Measurements from ENCODE around the gene CACTIN.
"Not testable (repeated sequence)": the region's sequence is repeated elsewhere in the genome, so short reads cannot be mapped to it uniquely, and the experiment has no call there.

Gene CACTIN

DNA sequence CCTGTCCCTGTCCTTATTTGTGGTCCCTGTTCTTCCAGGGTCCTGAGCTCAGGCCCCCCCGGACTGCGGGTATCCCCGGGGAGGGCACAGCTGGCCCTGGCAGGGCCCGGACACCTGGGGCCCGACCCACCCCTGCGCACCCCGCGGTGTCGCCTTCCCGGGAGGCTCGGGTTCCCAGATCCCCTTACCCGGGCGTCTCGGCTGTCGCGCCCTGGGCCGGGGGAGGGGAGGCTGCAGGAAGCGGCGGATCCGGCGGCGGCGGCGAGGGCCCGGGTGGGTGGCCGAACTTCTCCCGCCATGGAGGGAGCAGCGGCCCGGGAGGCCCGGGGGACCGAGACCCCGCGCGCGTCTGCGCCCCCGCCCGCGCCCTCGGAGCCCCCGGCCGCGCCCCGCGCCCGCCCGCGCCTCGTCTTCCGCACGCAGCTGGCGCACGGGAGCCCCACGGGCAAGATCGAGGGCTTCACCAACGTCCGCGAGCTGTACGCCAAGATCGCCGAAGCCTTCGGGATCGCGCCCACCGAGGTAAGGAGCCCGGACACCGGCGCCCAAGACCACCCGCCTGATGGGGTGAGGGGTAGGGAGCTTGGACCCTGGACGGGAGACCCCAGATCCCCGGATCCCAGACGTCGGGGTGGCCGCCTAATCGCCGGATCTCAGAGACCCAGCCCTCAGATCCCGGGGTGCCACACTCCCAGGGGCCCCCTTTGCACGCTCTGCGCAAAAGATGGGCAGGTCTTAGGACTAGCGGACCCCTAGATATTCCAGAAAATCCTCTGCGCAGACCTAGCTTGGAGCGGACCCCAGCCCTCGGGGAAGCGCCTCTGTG, 41.1 kb downstream of the CACTIN start, which contains the start of gene GIPC3:
GIPC3 (plus strand) TSS at position 178 of the 826 bp plus-strand sequence; CDS start at position 298, 120 bp downstream.
- no peak for DNase-seq

DNA sequence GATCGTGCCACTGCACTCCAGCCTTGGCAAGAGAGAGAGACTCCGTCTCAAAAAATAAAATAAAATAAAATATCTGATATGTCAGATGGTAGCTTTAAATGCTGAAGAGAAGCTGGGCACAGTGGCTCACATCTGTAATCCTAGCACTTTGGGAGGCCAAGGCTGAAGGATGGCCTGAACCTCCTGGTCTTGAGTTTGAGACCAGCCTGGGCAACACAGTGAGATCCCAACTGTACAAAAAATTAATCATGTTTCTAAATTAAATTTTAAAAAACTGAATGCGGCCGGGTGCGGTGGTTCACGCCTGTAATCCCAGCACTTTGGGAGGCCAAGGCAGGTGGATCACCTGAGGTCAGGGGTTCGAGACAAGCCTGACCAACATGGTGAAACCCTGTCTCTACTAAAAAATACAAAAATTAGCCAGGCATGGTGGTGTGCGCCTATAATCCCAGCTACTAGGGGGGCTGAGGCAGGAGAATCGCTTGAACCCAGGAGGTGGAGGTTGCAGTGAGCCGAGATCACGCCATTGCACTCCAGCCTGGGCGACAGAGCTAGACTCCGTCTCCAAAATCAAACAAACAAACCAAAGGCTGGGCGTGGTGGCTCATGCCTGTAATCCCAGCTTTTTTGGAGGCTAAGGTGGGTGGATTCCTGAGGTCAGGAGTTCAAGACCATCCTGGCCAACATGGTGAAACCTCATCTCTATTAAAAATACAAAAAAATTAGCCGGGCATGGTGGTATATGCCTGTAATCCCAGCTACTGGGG, 42.4 kb downstream of the CACTIN start:
- DNase-seq: not testable (repeated sequence)

DNA sequence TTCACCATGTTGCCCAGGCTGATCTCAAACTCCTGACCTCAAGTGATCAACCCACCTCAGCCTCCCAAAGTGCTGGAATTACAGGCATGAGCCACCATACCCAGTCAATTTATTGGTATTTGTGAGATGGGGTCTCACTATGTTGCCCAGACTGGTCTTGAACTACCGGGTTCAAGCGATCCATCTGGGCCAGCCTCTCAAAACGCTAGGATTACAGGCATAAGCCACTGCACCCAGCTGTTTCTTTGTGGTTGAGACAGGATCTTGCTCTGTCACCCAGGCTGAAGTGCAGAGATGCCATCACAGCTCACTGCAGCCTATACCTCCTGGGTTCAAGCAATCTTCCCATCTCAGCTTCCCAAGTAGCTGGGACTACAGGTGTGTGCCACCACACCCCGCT, 44.8 kb downstream of the CACTIN start:
- DNase-seq: not testable (repeated sequence)

DNA sequence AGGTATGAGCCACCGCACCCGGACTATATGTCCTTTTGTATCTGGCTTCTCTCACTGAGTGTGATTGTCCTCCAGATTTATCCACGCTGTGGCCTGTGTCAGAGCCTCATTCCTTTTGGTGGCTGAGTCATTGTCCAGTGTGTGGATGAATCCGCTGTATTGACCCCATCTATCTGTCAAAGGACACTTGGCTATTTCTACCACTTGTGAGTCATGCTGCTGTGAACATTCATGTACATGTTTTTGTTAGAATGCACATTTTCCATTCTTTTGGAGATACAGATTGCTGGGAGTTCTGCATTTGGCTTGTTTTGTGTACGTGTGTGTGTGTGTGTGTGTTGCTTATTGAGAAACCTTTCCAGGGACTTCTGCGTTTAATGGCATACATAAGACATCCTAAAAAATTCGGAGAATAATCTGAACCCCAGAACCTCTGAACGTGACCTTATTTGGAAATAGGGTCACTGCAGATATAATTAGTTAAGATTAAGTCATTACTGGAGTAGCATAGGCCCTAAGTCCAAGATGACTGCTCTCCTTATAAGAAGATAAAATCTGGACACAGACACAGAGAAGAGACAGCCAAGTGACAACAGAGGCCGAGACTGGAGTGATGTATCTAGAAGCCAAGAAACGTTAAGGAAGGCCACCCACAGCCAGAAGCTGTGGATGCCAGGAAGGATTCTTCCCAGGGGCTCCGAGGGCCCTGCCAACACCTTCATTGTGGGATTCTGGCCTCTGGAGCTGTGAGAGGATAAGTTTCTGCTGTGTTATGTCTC, 46.2 kb downstream of the CACTIN start:
- no peak for DNase-seq

DNA sequence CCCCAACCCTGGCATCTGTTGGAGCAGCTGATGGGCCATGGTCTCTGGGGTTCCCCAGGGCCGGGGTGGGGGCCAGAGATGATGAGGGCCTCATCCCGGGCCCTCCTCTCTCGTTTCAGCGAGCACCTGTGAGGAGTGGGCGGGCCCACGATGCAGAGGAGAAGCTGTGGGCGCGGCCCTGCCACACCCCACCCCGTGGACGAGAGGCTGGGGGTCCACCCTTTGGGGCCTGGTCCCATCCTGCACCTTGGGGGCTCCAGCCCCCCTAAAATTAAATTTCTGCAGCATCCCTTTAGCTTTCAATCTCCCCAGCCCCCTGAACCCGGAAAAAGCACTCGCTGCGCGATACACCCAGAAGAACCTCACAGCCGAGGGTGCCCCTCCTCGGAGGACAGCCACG, 48.2 kb downstream of the CACTIN start:
- no peak for DNase-seq

DNA sequence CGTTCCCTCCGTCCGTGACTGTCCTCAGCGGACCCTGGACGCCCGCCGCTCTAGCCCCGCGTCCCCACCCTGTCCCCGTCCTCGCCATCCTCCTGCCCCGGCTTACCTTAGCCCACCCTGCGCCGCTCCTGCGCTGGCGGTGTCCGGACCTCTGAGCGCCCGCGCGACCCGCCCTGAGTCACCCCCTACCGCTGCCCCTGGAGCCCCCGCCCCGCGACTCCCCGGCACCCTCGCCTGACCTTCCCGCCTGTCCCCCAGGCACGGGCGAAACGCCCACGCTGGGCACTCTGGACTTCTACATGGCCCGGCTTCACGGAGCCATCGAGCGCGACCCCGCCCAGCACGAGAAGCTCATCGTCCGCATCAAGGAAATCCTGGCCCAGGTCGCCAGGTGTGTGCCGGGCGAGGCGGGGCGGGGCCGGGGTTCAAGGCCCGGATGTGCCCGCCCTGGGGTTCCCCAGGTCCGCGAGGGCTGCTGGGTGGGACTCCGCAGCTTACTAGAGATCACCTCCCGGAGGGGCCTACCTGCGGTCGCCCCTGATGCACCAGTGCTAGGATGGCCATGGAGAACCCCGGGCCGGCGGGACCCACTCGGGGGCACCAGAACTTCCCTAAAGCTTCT, 48.8 kb downstream of the CACTIN start:
- DNase-seq: no peak

DNA sequence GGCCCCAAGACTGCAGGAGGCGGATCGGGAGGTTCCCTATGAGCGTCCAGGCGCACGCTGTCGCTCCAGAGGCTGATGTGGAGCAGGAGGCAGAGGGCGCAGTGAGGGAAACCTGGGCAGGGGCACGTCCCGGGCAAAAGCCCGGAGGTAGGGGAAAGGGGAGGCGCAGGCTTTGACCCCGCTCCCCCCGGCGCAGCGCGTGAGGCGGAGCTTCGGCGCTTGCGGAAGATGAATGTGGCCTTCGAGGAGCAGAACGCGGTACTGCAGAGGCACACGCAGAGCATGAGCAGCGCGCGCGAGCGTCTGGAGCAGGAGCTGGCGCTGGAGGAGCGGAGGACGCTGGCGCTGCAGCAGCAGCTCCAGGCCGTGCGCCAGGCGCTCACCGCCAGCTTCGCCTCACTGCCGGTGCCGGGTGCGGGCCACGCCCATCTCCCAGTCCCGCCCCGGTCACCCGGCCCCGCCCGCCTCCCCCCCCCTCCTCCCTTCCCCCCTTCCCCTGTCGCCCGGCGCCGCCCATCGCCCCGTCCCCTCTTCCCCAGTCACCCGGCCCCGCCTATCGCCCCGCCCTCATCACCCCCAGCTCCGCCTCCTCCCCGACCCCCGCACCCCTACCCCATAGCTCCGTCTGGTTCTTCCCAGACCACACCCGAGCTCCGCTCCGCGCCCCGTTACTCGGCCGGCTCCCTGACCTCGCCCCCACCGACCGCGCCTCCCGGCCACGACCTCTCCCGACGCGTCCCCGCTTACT, 49.7 kb downstream of the CACTIN start:
- peak; percentile 55 for DNase-seq

DNA sequence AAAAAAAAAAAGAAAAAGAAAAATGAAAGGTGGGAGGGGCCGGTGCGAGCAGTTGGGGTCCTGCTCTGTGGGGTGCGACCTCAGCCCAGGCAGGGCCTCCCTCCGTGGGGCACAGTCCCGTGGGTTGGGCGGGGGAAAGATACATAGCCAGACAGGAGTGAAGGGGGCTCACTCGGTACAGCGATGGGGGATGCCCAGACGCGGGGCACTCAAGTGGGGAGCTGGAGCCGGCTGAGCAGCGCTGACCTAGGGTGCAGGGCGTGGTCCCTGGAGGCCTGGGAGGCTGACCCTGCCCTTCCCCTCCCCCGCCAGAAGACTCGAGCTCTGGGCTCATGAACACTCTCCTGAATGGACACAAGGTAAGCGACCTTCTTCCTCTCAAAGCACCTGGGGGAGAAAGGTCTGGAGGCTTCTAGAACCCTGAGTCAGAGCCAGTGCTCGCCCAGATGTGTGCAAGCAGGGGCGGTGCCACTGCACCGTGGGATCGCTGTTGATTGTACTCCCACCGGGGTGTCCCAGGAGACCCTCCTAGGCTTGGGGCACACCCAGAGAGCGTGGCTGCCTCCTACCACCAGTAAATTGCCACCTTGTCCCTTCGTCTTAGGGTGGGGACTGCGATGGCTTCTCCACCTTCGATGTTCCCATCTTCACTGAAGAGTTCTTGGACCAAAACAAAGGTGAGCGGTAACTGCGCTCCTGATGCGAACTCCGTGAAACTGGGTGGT, 50.5 kb downstream of the CACTIN start:
- DNase-seq: no peak

DNA sequence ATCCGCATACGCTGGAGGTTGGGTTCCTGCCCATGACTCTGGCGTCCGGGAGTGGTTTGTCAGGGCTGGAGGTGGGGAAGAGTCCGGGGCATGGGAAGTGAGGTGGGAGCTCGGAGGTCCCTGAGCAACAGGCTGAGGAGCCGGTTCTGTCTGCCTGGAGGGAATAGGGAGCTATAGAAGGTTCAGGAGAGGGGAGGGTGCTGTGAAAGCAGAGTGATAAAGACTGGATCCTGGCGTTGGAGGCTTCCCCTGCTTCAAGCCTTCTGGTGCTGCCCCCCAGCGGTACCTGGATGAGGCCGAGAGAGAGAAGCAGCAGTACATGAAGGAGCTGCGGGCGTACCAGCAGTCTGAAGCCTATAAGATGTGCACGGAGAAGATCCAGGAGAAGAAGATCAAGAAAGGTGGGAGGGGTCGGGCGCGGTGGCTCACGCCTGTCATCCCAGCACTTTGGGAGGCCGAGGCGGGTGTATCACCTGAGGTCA, 51.3 kb downstream of the CACTIN start:
- peak; percentile 48 for DNase-seq

DNA sequence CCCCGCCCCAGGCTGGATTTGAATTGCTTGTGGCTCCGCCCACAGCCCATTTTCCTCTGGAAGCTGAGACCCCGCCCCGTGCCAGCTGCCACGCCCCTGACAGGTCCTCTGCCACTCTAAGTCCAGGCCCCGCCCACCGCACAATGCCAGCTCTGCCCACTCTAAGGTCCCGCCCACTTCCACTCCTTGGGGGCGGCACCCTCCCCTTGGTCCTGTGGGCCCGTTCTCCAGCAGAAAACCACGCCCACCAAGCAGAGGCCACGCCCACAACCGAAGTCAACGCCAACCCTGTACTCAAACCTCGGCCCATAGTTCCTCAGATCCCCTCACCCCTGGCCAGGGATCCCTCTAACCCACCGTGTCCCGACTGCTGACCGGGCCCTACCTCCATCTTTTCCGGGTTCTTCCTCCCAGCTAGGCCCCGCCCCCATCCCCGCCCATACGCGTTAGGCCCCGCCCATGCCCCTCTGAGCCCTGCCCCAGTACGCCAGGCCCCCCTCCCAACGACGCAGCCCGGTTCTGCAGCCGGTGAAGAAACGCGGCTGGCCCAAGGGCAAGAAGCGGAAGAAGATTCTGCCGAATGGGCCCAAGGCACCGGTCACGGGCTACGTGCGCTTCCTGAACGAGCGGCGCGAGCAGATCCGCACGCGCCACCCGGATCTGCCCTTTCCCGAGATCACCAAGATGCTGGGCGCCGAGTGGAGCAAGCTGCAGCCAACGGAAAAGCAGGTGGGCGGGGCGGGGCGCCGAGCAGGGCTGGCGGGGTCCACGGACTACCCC, 52.5 kb downstream of the CACTIN start:
- peak; percentile 97 for DNase-seq

DNA sequence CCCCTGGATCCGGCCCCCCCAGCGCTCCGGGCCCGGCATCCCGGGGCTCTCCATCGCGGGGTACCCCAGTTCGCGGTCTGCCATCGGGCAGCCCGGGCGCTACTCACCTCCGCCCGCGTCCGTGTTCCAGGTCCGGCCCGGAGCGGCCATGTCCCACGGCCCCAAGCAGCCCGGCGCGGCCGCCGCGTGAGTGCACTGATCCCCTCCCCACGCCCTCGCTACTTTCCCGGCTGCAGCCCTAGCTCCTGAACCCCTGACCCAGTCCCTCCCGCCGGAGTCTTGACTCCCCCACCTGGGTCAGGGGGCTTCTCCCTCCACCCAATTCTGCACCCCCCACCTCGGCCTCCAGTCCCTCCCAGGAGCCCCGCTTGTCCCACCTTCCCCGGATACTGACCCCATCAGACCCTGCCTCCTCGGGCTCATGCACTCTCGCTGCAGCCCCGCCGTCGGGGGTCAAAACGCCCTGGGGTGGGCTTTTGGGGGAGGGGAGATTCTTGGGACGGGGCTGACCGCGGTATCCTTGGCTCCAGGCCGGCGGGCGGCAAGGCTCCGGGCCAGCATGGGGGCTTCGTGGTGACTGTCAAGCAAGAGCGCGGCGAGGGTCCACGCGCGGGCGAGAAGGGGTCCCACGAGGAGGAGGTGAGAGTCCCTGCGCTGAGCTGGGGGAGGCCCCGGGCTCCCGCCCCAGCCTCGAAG, 53.3 kb downstream of the CACTIN start:
- no peak for DNase-seq

DNA sequence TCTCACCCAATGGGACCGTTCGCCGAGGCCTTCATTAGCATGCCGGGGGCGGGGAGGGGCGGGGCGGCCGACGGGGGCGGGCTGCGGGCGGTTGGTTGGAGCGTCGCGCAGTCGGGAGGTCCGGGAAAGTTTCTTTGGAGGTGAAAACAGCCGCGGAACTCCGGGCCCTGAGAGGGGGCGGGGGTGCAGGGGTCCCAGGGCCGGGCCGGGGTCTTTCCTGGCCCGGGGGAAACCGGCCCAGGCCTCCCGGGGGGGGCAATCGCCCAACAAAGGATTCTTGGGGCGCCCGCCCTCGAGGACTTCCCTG, 53.8 kb downstream of the CACTIN start, which contains the start of gene HMG20B:
HMG20B (plus strand) TSS at position 90 of the 307 bp plus-strand sequence. CDS start 366 bp downstream, outside the sequence.
- no peak for DNase-seq

DNA sequence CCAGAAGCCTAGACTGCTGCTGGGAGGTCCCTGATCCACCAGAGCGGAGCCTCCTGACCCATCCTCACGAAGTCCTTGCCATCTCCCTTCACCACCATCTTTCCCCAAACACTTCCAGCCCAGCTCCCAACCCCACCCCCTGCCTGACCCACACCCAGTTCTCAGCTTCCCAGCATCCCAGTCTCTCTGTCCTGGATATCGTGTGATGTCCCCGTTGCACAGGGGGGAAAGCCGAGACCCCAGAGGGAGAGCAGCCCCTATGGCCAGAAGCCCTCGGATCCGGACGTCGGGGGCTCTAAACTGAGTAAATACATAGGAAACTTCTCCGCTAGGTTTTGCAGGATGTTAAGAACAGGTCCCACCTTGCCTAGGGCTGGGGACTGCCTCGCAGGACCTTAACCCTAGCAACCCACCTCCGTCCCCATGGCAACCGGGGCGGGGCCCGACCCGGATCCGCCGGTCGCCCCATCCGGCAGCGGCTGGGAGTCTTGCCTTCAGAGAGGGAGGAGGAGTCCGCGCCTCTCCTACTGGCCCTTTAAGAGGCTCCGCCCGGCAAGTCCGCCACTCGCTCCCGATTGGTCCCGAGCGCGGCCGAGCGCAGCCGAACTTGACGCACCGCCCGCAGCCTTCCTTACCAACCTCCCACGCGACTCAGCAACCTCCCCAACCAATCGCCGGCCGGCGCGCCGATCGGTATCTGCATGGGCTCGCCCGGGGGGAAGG, 54.3 kb downstream of the CACTIN start:
- DNase-seq: peak; percentile 99

DNA sequence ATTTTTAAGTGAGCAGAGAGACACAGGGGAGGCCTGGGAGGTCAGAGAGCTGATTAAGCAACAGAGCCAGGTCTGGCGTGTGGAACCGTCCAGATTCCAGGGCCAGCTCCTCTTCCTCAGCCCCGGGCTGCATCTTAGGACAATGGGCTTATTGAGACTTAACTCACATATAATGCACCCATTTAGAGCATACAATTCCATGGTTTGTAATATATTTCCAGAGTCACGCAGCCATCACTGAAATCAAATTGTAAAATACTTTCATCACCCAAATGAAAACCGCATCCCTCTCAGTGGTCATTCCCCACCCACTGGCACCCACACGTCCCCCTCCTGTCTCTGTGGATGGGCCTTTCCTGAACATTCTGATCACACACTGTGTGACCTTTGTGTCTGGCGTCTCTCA, 56.0 kb downstream of the CACTIN start:
- no peak for DNase-seq

DNA sequence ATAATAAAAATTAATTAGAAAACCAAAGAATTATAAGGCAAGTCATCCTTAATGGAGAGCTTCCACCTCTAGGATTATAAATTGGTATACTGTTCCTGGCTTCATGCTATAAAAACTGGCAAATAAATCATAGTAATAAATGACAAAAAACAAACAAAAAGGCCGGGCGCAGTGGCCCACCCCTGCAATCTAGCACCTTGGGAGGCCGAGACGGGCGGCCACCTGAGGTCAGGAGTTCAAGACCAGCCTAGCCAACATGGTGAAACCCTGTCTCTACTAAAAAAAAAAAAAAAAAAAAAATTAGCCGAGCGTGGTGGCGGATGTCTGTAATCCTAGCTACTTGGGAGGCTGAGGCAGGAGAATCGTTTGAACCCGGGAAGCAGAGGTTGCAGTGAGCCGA, 56.5 kb downstream of the CACTIN start:
- DNase-seq: not testable (repeated sequence)

DNA sequence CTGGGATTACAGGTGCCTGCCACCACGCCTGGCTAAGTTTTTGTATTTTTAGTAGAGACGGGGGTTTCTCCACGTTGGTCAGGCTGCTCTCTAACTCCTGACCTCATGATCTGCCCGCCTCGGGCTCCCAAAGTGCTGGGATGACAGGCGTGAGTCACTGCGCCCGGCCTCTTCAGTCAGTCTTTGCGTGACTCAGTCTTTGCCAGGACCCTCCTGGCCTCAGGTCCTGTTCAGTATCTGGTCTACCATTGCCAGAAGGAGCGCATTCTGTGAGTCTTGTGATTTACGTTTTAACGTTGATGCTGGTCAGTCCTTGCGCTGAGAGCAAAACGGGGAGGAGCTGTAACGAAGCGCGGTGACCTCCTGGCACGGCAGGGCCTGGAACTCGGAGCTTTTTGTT, 61.5 kb downstream of the CACTIN start:
- no peak for DNase-seq

DNA sequence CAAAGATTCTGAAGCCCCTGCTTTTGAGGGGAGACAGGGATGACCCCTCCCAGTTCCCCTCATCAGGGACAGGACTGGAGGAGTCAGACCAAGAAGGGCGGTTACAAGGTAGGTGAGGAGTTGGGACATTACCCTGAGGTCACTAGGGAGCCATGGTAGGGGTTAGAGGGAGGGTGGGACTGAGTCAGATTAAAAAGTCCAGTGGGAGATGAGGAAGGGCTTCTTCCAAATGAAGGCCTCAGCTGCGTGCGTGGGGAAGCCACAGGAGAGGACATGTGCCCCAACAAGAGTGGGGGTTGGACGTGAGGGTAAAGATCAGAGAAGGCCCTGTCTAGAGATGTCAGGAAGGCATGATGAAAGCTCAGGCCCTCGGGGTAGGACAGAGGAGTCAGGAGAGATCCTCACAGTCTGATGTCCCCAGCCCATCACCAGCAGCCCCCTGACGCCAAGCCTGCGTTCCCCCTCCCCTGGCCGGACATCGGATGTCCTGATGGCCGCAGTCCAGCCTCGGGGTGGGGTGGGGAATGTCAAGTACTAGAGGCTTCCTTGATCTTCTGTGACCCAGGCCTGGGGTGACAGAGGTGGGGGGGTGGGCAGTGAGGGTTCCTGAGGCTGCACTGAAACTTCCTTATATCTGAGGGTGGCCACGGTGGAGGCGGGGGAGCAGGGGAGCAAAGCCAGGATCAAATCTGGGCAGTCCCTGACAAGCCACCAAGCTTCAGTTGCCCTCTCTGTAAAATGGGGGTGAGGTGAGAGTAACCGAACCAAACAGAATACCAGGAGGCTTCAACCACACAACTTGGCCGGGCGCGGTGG, 62.7 kb downstream of the CACTIN start:
- DNase-seq: no peak

Data from hematopoietic multipotent progenitor cell treated with erythropoietin and hydrocortisone succinate and interleukin-3 and kit ligand, for 8 days (in vitro differentiated cells).